Esophagus squamous epithelium (tissue), 4 donors: Measurements from ENCODE around the gene ROS1.

ENCODE experiments used
- CTCF ChIP-seq, 6 experiments: fragments of 450-650 bp in 4 of 6; fragments of 200-600 bp in 2 of 6; sonication (generic) in 2 of 6; IDR thresholded peaks; one replicate each; pipeline ENCODE4 v1.5.1; 2016 to 2019; ENCODE audit warnings: antibody characterized with exemption in 6 of 6, mild to moderate bottlenecking in 4 of 6, moderate library complexity in 4 of 6
- POLR2A ChIP-seq, 4 donors: fragments of 450-650 bp; IDR thresholded peaks; one replicate each; pipeline ENCODE4 v1.6.1; 2017; ENCODE audit warnings: antibody characterized with exemption in 4 of 4, mild to moderate bottlenecking in 4 of 4, moderate library complexity in 3 of 4

- TF ChIP-seq CTCF (IDR thresholded peaks at IDR 0.05), result no peak
- TF ChIP-seq POLR2A (IDR thresholded peaks at IDR 0.05), result no peak
These were observed 153.5 kb downstream of the ROS1 start for GRCh38 chr6:117272032-117272866.
